ENCODE measurements around the gene DTNBP1.

DTNBP1 gene

DNA sequence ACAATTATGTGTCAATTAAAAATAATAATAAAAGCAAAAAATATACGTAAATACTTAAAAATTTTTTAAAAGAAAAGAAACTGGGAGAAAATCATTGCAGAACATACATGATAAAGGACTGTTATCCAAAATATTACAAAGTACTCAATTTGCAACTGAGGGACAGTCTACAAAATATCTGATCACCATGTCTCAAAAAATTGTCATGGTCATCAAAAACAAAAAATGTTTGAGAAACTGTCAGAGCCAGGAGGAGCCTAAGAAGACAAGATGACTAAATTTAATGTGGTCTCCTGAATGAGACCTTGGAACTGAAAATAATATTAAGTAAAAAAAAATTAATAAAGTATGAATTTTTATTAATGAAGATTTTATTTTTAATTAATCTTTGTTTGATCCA lies 43.5 kb downstream of the DTNBP1 start:
- TF ChIP-seq, protein P1, sequence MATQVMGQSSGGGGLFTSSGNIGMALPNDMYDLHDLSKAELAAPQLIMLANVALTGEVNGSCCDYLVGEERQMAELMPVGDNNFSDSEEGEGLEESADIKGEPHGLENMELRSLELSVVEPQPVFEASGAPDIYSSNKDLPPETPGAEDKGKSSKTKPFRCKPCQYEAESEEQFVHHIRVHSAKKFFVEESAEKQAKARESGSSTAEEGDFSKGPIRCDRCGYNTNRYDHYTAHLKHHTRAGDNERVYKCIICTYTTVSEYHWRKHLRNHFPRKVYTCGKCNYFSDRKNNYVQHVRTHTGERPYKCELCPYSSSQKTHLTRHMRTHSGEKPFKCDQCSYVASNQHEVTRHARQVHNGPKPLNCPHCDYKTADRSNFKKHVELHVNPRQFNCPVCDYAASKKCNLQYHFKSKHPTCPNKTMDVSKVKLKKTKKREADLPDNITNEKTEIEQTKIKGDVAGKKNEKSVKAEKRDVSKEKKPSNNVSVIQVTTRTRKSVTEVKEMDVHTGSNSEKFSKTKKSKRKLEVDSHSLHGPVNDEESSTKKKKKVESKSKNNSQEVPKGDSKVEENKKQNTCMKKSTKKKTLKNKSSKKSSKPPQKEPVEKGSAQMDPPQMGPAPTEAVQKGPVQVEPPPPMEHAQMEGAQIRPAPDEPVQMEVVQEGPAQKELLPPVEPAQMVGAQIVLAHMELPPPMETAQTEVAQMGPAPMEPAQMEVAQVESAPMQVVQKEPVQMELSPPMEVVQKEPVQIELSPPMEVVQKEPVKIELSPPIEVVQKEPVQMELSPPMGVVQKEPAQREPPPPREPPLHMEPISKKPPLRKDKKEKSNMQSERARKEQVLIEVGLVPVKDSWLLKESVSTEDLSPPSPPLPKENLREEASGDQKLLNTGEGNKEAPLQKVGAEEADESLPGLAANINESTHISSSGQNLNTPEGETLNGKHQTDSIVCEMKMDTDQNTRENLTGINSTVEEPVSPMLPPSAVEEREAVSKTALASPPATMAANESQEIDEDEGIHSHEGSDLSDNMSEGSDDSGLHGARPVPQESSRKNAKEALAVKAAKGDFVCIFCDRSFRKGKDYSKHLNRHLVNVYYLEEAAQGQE (IDR thresholded peaks at IDR 0.05; ENCODE audit: insufficient read depth in 1 of 2, low read depth in 2 of 2, low read length in 2 of 2) = no peak
- TF ChIP-seq TAF1 (IDR thresholded peaks at IDR 0.05; ENCODE audit: borderline replicate concordance, insufficient read depth, low read length) (no peak), POLR2AphosphoS5 (IDR thresholded peaks at IDR 0.05; ENCODE audit: low read depth, low read length) (no peak), SIN3A (IDR thresholded peaks at IDR 0.05; ENCODE audit: borderline replicate concordance, insufficient read depth, low read length) (no peak), FOXP2 (optimal IDR thresholded peaks at IDR 0.05; ENCODE audit: borderline replicate concordance, extremely low read depth, extremely low read length, insufficient read depth) (no peak)

DNA sequence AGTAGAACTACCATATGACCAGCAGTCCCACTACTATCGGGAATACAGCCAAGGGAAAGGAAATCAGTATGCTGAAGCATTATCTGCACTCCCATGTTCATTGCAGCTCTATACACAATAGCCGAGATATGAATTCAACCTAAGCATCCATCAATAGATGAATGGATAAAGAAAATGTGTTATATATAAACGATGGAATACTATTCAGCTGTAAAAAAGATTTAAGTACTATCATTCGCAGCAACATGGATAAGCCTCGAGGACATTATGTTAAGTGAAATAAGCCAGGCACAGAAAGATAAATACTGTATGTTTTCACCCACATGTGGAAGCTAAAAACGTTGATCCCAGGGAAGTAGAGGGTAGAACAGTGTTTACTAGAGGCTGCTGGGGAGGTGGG lies 44.1 kb downstream of the DTNBP1 start:
- TF ChIP-seq POLR2AphosphoS5 (IDR thresholded peaks at IDR 0.05; ENCODE audit: low read depth, low read length) = no peak
- no peak for TF ChIP-seq FOXP2 (optimal IDR thresholded peaks at IDR 0.05; ENCODE audit: borderline replicate concordance, extremely low read depth, extremely low read length, insufficient read depth)
- no peak for TF ChIP-seq SIN3A (IDR thresholded peaks at IDR 0.05; ENCODE audit: borderline replicate concordance, insufficient read depth, low read length)
- TF ChIP-seq, protein P1 (IDR thresholded peaks at IDR 0.05; ENCODE audit: insufficient read depth in 1 of 2, low read depth in 2 of 2, low read length in 2 of 2) = no peak
- TF ChIP-seq TAF1 (IDR thresholded peaks at IDR 0.05; ENCODE audit: borderline replicate concordance, insufficient read depth, low read length) = no peak

DNA sequence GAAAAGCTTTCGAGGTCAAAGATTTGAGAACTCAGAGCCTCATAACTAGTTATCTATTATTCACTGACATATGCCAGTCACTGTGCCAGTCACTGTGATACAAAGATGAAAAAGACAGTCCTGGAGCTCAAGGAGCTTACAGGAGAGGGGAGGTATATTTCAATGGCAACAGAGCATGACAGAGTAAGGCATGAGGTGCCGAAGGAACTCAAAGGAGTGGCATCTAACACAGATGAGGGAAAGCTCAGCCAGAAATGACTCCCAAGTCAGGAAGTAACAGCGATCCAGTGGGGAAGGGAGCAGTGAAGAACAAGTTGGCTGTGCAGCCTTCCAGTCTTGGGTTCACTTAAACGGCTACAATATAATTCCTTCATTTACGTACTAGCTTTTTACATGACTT lies 46.6 kb downstream of the DTNBP1 start:
- TF ChIP-seq SIN3A (IDR thresholded peaks at IDR 0.05; ENCODE audit: borderline replicate concordance, insufficient read depth, low read length) = no peak
- TF ChIP-seq TAF1 (IDR thresholded peaks at IDR 0.05; ENCODE audit: borderline replicate concordance, insufficient read depth, low read length) = no peak
- TF ChIP-seq POLR2AphosphoS5 (IDR thresholded peaks at IDR 0.05; ENCODE audit: low read depth, low read length) = no peak
- no peak for TF ChIP-seq FOXP2 (optimal IDR thresholded peaks at IDR 0.05; ENCODE audit: borderline replicate concordance, extremely low read depth, extremely low read length, insufficient read depth)
- TF ChIP-seq, protein P1 (IDR thresholded peaks at IDR 0.05; ENCODE audit: insufficient read depth in 1 of 2, low read depth in 2 of 2, low read length in 2 of 2) = no peak

DNA sequence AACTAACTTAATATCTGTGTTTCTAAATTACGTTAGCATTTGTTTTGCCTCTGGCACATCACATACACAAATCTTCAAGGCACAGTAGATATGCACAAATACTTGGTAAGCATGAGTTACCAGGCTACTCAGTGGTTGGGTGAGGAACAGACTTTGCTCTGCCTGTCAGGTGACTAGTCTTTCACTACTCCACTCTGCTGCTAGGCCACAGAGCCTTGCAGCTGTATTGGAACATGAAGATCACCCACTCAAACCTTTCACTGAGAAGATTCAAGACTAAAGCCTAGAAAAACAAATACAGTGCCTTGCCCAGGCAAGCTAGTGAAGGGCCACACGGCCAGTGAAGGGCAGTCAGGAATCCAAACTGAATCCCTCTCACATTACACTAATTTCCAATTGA lies 47.0 kb downstream of the DTNBP1 start:
- TF ChIP-seq FOXP2 (optimal IDR thresholded peaks at IDR 0.05; ENCODE audit: borderline replicate concordance, extremely low read depth, extremely low read length, insufficient read depth) (no peak), TAF1 (IDR thresholded peaks at IDR 0.05; ENCODE audit: borderline replicate concordance, insufficient read depth, low read length) (no peak), POLR2AphosphoS5 (IDR thresholded peaks at IDR 0.05; ENCODE audit: low read depth, low read length) (no peak), SIN3A (IDR thresholded peaks at IDR 0.05; ENCODE audit: borderline replicate concordance, insufficient read depth, low read length) (no peak)
- TF ChIP-seq, protein P1 (IDR thresholded peaks at IDR 0.05; ENCODE audit: insufficient read depth in 1 of 2, low read depth in 2 of 2, low read length in 2 of 2) = no peak

DNA sequence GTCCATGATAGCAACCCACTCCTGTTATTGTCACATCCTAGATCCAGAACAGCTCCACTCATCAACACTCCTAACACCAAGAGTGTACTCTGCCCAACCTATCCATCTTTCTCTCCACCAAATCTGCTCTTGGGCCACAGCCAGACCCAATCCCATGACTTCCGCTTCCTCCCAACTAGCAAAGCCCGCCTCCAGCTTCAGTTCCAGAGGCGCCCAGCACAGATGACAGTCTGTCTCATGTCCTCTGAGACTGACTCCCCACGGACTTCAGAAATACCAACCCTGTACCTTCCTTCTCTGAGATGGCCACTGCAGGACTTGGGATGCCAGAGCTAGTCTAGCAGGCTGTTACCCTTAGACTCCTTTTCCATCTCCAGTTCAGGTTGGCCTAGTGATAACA lies 48.6 kb downstream of the DTNBP1 start:
- TF ChIP-seq TAF1 (IDR thresholded peaks at IDR 0.05; ENCODE audit: borderline replicate concordance, insufficient read depth, low read length) = no peak

Data from PFSK-1 (cell line).